Measurements from ENCODE around the gene PPP1R3E.
"Not testable (repeated sequence)": the region's sequence is repeated elsewhere in the genome, so short reads cannot be mapped to it uniquely, and the experiment has no call there.

Gene PPP1R3E, protein sequence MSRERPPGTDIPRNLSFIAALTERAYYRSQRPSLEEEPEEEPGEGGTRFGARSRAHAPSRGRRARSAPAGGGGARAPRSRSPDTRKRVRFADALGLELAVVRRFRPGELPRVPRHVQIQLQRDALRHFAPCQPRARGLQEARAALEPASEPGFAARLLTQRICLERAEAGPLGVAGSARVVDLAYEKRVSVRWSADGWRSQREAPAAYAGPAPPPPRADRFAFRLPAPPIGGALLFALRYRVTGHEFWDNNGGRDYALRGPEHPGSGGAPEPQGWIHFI

DNA sequence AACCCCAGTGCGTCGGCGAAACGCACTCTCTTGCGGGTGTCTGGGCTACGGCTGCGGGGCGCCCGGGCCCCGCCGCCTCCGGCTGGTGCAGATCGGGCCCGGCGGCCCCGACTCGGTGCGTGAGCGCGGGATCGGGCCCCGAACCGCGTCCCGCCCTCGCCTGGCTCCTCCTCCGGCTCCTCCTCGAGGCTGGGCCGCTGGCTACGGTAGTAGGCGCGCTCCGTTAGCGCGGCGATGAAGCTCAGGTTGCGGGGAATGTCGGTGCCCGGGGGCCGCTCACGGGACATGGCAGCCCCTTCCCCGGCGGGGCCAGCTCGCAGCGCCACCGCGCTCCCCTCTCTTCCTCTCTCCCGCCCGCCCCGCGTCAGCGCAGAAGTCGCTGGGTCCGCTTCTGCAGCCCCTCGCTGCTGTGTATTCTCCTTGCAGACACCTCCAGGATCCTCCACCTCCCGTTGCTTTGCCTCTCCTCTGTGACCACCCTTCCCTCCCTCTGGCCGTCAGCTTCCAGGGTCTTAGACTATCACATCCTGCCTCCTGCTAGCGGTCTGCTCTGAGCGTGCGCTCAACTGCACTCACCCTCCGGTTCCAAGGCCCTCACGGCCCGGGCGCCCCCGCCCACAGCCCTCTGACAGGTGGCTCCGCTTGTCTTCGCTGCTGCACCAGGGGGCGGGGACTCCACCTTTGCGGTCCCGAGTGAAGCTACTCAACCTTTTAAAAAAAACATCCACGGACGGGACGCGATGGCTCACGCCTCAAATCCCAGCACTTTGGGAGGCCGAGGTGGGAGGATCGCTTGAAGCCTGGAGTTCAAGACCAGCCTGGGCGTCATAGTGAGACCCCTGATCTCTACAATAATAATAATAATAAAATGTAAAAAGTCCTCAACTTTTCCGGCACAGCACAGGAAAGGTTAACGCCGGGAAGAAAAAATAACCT, at the start of gene PPP1R3E:
TSS of gene PPP1R3E (minus strand) at position 570 of the 936 bp plus-strand sequence. CDS start at position 287, 283 bp downstream.
- DNase-seq = peak; percentile 85

DNA sequence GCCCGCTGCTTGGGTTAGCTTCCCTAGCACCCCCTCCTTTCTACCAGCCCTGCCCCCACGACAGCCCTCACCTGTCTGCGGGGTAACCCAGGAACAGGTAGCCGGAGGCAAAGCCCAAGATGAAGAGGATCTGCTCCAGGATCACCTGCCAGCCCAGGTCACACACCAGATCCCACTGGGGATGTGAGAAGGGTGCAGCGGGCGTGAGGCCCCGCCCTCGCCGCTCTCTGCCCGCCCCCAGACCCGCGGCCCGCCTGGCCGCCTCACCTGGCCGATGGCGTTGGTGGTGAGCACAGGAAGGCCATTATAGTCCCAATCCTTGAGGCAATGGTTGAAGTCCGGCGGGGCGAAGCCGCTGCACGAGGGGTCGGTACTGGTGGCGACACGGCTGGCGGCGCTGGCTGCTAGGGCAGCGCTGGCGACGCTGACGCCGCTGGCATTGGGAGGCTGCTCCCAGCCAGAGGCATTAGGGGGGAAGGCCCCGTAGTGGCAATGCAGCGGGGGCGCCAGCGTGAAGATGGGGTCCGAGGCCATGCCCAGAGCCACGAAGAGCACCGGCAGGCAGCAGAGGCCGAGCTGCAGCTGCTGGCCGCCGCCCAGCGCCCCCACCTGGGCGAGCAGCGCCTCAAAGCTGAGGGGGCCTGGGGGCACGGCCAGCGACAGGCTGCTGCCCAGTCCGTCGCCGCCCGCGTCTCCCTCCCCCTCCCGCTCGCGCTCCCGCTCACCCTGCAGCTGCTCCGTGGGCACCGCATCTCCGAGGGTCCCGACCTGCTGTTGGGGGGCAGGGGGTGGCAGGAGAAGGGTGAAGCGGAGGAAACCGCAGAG, 49.2 kb upstream of the PPP1R3E start:
- DNase-seq = no peak

DNA sequence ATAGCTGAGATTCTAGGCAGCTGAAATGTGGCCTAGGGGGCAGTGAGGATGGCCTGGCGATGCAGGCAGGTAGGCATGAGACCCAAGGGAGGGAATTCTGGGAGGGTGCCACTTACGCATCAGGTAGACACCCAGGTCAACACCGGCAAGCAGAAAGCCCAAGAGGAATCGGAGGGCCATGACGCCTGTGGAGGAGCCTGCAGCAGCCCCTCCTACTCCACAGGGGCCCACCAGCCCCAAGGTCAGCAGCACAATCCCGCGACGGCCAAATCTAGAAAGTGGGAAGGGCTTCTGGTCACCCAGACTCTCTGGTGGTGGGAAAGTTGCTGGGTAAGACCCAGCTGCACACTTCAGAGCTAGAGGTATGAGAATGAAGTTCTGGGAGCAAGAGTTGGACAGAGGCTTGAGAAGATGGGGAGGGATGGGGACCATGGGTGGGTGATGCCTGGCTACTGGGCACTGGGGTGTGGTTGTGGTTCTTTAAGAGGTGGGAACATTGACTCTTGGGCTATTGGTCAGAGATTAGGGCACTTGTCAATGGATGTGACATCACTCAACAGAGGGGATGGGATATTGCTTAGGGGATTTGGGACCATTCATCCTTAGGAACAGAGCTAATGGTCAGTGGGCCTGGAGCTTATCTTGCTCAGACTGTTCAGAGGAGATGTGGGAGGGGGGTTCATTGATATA, 46.6 kb upstream of the PPP1R3E start:
- DNase-seq = no peak

DNA sequence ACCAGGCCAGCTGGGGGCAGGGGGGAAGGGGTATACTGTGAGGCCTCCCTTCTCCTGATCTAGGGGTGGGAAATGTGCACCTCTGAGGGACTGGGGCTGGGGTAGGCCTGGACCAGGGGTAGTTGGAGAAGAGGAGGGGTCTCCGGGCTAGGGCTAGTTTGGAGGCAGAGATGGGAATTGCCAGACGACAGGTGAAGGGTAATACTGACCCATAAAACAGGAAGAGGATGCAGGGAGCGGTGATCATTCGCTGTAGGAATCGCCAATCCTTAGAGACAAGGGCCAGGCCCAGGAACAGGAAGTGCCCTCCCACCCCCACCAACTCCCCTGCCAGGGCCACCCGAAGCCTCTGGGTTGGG, 45.6 kb upstream of the PPP1R3E start:
- no peak for DNase-seq

DNA sequence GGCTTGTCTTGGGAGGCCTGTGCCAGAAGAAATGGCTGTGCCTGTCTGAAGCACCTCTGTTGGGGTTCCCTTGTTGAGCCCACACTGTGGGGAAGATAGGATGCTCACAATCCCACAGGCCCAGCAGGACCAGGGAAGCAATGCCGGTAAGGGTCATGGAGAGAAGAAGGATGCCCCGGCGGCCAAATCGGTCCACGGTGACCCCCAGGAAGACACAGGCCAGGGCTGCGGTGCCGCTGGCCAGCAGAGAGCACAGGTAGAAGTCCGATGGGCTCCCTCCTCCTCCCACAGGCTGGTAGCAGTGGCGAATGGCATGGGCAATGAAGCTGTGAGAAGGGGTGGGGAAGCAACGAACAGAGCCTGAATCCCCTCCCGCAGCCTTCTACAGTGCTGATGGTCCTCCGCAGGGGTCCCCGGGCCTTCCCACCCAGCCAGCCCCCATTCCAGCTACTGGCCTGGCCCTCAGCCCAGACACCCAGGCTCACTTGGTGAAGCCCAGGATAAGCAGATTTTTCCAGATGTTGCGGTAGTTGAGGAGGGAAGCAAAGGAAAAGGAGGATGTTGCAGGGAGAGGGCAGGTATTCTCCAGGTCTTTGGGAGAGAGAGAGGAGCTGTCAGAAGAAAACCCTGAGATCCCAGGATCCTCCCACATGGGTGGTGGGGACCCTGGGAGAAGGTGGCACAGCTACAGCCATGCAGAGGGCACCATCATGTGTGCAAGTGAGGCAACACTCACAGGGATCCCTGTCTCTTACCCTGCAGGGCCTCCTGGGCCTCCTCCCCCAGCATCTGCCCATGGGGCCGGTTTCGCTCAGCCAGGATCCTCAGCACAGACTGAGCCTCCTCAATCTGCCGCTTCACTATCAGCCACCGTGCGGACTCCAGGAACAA, 45.0 kb upstream of the PPP1R3E start:
- no peak for DNase-seq

DNA sequence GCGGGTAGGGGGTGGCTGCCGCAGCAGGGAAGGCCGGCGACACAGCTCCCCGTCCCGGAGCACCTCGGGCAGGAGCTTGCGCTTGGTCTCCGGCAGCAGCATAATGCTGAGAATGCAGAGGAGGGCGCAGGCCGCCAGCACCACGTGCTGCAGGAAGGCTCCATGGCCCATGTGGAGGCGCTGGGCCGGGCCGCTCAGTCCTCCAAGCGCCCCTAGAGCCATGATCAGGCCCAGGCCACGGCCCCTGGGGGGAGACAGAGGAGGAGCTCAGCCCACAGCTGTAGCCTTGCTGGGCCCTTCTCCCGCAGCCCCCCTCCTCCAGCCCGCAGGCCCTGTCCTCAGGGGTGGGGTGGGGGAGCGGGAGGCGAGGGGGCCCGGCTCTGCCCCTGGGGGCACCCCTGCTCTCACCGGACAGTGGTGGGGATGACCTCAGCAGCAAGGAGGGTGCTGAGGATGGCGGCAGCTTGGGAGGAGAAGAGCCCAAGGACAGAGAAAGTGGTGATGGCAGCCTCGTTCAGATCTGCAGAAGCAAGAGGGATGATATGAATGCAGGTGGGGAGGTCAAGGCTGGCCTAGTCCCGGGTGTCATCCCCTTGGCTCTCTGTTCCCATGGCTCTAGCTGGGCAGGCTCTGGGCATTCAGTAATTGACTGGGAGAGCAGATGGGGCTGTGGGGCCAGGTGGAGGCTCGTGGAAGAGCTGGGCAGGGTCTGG, 44.2 kb upstream of the PPP1R3E start:
- DNase-seq = no peak

DNA sequence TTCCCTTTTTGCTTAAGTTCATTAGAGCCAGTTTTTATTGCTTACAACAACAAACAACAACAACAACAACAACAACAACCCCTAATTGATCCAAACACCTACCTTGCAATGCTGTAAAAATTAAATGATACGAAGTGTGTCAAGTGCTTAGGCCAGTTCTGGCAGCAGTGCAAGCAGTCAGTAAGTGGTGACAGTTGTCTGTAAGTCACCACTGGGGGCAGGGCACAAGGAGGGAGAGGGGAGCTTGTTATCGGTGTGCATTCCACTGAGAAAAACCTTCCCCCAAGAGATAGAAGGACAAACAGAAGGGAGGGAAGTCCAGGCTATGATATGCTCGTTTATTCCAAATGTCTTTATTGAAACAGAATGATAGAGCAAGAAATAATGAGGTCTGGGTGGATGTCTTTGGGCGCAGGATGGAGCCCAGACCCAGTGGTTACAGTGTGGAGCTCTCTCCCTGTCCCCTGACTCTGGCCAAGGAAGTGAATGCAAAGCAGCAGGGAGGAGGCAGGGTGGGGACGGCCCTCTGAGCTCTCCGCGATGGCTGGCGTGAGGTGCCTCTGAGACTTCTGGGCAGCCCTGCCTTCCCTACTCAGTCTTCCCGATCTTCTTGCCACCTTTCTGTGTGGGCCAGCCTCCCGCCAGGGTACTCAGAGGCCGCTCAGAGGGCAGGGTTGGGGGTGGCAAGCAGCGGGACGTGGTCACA, 43.5 kb upstream of the PPP1R3E start:
- DNase-seq = no peak

DNA sequence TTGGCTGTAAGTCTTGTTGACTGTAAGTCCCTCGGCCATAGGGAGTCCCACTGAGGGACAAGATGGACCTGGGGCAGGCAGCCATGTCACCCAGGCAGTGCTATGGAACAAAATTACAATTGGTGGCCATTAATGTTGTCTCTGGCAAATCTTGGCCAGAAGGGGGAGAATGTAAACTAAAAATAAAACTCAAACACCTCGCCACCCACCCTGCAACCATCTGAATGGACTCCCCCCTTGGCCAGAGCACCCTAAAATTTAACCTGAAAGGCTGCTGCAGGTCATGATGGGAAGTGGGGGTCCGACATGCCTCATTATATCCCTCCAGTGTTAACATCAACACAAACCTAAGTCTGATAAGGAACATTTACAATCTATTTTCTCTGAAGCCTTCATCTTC, 41.8 kb upstream of the PPP1R3E start:
- no peak for DNase-seq

DNA sequence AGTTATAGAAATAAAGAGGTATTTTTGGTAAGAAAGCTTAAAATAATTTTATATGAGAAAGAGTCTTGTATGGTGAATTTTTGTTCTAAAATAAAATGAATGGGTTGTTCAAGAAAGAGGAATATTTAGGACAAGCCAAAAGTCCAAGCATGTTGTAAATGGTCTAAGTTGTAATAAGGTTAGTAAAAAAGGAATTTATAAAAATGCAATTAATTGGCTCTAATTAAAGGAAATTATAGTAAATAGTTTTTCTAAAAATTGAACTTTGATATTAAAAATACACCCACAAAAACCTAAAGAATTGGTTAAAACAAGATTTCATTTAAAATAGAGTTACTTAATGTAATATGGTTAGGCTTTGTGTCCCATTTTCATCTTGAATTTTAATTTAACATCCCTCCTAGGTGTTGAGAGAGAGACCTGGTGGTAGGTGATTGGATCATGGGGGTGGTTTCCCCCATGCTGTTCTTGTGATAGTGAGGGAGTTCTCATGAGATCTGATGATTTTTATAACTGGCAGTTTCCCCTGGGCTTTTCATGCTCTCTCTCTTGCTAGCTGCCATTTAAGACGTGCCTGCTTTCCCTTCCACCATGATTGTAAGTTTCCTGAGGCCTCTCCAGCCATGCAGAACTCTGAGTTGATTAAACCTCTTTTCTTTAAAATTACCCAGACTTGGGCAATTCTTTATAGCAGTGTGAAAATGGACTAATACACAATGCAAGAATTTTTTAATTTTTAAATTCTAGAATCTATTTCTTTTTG, 37.0 kb upstream of the PPP1R3E start:
- DNase-seq = no peak

DNA sequence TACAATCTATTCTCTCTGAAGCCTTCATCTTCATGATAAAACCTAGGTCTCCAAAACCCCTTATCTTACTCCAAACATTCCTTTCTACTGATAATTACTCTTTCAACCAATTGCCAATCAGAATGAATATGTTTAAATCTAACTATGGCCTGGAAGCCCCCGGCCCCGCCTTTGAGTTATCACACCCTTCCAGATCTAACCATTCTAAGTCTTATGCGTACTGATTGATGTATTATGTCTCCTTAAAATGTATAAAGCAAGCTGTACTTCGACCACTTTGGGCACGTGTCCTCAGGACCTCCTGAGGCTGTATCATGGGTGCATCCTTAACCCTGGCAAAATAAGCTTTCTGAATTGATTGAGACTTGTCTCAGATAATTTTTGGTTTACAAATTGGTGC, 33.0 kb upstream of the PPP1R3E start:
- no peak for DNase-seq

DNA sequence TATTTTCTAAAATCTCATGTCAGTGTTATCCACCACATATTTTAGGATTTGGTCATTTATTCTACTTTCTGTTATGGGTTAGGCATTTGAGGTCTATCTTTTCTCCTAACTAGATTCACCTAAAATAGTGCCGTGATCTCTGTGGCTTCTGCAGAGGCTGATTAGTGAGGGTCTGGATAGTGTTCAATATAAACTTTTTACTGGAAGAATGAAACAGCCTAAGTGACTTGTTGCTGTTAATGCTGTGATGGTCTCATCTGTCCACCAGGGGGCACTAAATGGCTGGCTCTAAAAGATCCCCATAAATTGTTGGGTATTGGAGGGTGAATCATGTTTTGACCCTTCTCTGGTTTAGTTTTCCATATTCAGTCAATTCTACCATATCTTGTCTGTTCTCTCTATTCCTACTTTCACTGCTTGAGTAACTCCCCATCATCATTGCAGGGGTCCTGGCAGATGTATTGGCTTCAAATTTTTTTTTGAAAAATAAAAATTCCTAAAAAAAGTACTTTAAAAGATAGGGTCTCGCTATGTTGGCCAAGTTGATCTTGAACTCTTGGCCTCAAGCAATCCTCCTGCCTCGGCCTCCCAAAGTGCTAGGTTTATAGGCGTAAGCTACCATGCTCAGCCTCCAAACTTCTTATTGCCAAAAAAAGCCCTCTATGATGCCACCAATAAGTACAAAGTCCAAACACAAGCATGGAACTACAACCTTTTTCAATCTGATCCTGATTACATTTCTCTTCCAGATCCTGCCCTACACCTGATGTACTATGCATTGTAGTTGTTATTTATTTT, 25.5 kb upstream of the PPP1R3E start:
- DNase-seq = peak; percentile 32

DNA sequence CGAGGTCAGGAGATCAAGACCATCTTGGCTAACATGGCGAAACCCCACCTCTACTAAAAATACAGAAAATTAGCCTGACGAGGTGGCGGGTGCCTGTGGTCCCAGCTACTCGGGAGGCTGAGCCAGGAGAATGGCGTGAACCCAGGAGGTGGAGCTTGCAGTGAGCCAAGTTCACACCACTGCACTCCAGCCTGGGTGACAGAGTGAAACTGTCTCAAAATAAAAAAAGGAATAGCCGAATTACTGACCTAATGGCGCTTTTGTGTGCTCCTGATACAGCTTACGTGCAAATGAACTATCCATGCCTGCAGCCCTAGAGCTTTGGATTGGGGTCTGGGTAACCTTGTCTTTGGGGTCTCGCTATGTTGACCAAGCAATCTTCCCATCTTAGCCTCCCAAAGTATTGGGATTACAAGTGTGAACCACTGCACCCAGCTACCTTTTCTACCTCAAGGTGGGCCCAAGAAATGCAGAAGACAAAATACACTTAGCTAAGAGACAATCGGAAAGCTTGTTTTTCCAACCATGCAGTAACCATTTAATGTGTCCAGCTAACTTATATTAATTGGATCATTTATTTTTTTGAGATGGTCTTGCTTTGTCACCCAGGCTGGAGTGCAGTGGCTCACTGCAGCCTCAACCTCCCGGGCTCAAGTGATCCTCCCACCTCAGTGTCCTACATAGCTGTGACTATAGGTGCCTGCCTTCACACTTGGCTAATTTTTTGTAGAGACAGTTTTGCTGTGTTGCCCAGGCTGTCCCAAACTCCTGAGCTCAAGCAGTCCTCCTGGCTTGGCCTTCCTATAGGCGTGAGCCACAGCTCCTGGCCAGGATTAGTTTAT, 24.1 kb upstream of the PPP1R3E start:
- no peak for DNase-seq

DNA sequence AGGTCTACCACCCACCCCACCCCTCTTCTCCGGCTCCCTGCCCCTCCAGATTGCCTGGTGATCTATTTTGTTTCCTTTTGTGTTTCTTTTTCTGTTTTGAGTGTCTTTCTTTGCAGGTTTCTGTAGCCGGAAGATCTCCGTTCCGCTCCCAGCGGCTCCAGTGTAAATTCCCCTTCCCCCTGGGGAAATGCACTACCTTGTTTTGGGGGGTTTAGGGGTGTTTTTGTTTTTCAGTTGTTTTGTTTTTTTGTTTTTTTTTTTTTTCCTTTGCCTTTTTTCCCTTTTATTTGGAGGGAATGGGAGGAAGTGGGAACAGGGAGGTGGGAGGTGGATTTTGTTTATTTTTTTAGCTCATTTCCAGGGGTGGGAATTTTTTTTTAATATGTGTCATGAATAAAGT, 23.1 kb upstream of the PPP1R3E start:
- DNase-seq = not testable (repeated sequence)

DNA sequence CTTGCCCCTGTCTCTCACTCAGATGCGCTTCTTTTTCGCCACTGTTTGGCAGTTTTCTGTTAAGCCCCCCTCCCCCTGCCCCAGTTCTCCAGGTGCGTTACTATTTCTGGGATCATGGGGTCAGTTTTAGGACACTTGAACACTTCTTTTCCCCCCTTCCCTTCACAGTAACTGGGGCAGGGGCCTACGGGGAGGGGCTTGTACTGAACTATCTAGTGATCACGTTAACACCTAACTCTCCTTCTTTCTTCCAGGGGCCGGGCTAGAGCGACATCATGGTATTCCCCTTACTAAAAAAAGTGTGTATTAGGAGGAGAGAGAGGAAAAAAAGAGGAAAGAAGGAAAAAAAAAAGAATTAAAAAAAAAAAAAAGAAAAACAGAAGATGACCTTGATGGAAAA, 22.3 kb upstream of the PPP1R3E start:
- no peak for DNase-seq

DNA sequence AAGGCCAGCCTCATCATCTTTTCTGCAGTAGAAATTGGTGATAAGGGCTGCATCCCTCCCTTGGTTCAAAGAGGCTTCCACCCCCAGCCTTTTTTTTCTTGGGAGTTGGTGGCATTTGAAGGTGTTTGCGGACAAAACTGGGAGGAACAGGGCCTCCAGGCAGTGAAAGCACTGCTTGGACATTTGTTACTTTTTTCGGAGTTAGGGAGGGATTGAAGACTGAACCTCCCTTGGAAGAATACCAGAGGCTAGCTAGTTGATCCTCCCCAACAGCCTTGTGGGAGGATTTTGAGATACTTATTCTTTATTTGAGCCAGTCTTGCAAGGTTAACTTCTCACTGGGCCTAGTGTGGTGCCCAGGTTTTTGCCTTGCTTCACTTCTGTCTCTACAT, 21.8 kb upstream of the PPP1R3E start:
- DNase-seq = no peak

DNA sequence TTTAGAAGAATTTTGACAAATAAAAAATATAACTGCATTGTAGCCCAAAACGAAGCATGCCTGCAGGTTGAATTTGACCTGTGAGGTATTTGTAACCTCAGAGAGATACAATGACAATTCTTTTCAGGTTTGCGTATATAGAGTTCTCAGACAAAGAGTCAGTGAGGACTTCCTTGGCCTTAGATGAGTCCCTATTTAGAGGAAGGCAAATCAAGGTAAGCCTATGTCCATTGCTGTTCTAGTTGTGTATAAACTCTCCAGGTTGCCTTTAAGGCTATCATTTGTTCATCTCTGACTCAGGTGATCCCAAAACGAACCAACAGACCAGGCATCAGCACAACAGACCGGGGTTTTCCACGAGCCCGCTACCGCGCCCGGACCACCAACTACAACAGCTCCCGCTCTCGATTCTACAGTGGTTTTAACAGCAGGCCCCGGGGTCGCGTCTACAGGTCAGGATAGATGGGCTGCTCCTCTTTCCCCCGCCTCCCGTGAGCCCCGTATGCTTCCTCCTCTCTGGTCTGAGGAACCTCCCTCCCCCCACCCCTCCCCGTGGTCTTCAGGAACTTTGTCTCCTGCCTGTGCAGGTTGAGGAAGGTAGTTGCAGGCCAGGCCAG, 21.3 kb upstream of the PPP1R3E start:
- DNase-seq = no peak
